ENCODE data around the gene TMEM176A.
"Not testable (repeated sequence)": the region's sequence is repeated elsewhere in the genome, so short reads cannot be mapped to it uniquely, and the experiment has no call there.

TMEM176A gene

GRCh38 chr7:150788474-150789269 lies 11.9 kb upstream of the TMEM176A start:
- no peak for DNase-seq

- no peak for DNase-seq
Measured at GRCh38 chr7:150790416-150791075, 10.0 kb upstream of the TMEM176A start.

GRCh38 chr7:150791304-150791703 lies 9.3 kb upstream of the TMEM176A start:
- DNase-seq: no peak

GRCh38 chr7:150791746-150792452 lies 8.7 kb upstream of the TMEM176A start:
- DNase-seq: no peak

- no peak for DNase-seq
Measured at GRCh38 chr7:150793569-150794238, 6.9 kb upstream of the TMEM176A start.

GRCh38 chr7:150797661-150798060 lies 2.9 kb upstream of the TMEM176A start:
- no peak for DNase-seq

GRCh38 chr7:150799156-150799555 lies 1.4 kb upstream of the TMEM176A start:
- no peak for DNase-seq

GRCh38 chr7:150799741-150800580 lies 608 bp upstream of the TMEM176A start, which contains the start of gene TMEM176B:
TSS of gene TMEM176B (minus strand) at chr7:150800364. CDS start at chr7:150796569, 3,795 bp downstream.
- peak; percentile 5 for DNase-seq

GRCh38 chr7:150801242-150801945 lies 825 bp downstream of the TMEM176A start:
- DNase-seq: no peak

GRCh38 chr7:150801946-150802771 lies 1.6 kb downstream of the TMEM176A start:
- no peak for DNase-seq

- no peak for DNase-seq
Measured at GRCh38 chr7:150803161-150803860, 2.7 kb downstream of the TMEM176A start.

GRCh38 chr7:150804802-150805201 lies 4.2 kb downstream of the TMEM176A start:
- no peak for DNase-seq

- no peak for DNase-seq
Measured at GRCh38 chr7:150805864-150806263, 5.3 kb downstream of the TMEM176A start.

- no peak for DNase-seq
Measured at GRCh38 chr7:150806454-150806853, 5.9 kb downstream of the TMEM176A start.

- no peak for DNase-seq
Measured at GRCh38 chr7:150806863-150807262, 6.3 kb downstream of the TMEM176A start.

GRCh38 chr7:150807616-150808438 lies 7.3 kb downstream of the TMEM176A start:
- not testable (repeated sequence) for DNase-seq

GRCh38 chr7:150814328-150815001 lies 13.9 kb downstream of the TMEM176A start:
- no peak for DNase-seq

- DNase-seq: no peak
Measured at GRCh38 chr7:150818971-150819370, 18.4 kb downstream of the TMEM176A start.
